Keratinocyte (primary cell): ENCODE data around the gene SAMHD1. TPM values are rescaled to one million over a fixed set of nuclear protein-coding genes. Genes with fewer than 3 reads are reported as not detected.

Source experiments
- DNase-seq: peaks from one replicate; pipeline ENCODE4 v3.0.0-alpha.2; 2011; ENCODE audit warnings: low read depth, missing footprints, low spot score
- FAIRE-seq: peaks from 2 replicates; lab custom pipeline; 2011; peaks lifted over from hg19 to GRCh38; lab: Jason Lieb, UNC
- H2AFZ ChIP-seq: 2 replicates; pipeline ENCODE4 v1.6.0; 2012; ENCODE audit warnings: low read length, control low read depth, inconsistent platforms; ENCODE audit not compliant: control insufficient read depth
- H3K27ac ChIP-seq: 2 replicates; pipeline ENCODE4 v1.5.1; 2011; ENCODE audit warnings: low read length; ENCODE audit not compliant: control insufficient read depth, insufficient read depth
- H3K27me3 ChIP-seq: 3 replicates; pipeline ENCODE4 v1.6.0; 2011; ENCODE audit warnings: low read length; ENCODE audit not compliant: control insufficient read depth, insufficient read depth; ENCODE audit errors: extremely low read depth
- H3K36me3 ChIP-seq, 2 experiments: 2 replicates in 1 of 2; 3 replicates in 1 of 2; pipeline ENCODE4 v1.5.1; 2011; ENCODE audit warnings: low read length in 2 of 2, mild to moderate bottlenecking in 1 of 2; ENCODE audit not compliant: control insufficient read depth in 2 of 2, insufficient read depth in 2 of 2; ENCODE audit errors: extremely low read depth in 1 of 2
- H3K4me1 ChIP-seq: 3 replicates; pipeline ENCODE4 v1.5.1; 2011; ENCODE audit warnings: low read length; ENCODE audit not compliant: control insufficient read depth, insufficient read depth; ENCODE audit errors: extremely low read depth
- H3K4me2 ChIP-seq: 3 replicates; pipeline ENCODE4 v1.6.0; 2011; ENCODE audit warnings: low read depth, low read length; ENCODE audit not compliant: control insufficient read depth, insufficient read depth; ENCODE audit errors: extremely low read depth
- H3K4me3 ChIP-seq, 3 experiments: fragments of 200-600 bp in 1 of 3; sonication (generic) in 1 of 3; 2 replicates in 2 of 3; 3 replicates in 1 of 3; pipeline ENCODE4 v1.5.1; 2011 to 2016; ENCODE audit warnings: low read length in 3 of 3, mild to moderate bottlenecking in 3 of 3, control low read depth in 2 of 3, inconsistent platforms in 1 of 3, low read depth in 1 of 3, mixed read lengths in 1 of 3, mixed run types in 1 of 3, moderate library complexity in 1 of 3; ENCODE audit not compliant: control insufficient read depth in 2 of 3, insufficient read depth in 2 of 3; ENCODE audit errors: extremely low read depth in 1 of 3
- H3K79me2 ChIP-seq: 2 replicates; pipeline ENCODE4 v1.6.0; 2012; ENCODE audit warnings: low read length; ENCODE audit not compliant: control insufficient read depth, insufficient read depth
- H3K9ac ChIP-seq: 3 replicates; pipeline ENCODE4 v1.6.0; 2011; ENCODE audit warnings: low read length; ENCODE audit not compliant: control insufficient read depth, insufficient read depth; ENCODE audit errors: extremely low read depth
- H3K9me1 ChIP-seq: 3 replicates; pipeline ENCODE4 v1.6.0; 2011; ENCODE audit warnings: low read length; ENCODE audit not compliant: control insufficient read depth, insufficient read depth; ENCODE audit errors: extremely low read depth
- H3K9me3 ChIP-seq: 2 replicates; pipeline ENCODE4 v1.5.1; 2012; ENCODE audit warnings: low read depth, low read length; ENCODE audit not compliant: control insufficient read depth
- H4K20me1 ChIP-seq: 3 replicates; pipeline ENCODE4 v1.6.0; 2011; ENCODE audit warnings: low read length; ENCODE audit not compliant: control insufficient read depth, insufficient read depth; ENCODE audit errors: extremely low read depth
- CTCF ChIP-seq, 3 experiments: IDR thresholded peaks in 1 of 3; conservative IDR thresholded peaks in 1 of 3; optimal IDR thresholded peaks in 1 of 3; 2 replicates in 2 of 3; 3 replicates in 1 of 3; pipeline versions ENCODE3 to v1.5.1; 2011; ENCODE audit warnings: low read length in 3 of 3, mild to moderate bottlenecking in 3 of 3, moderate library complexity in 2 of 3, control low read depth in 1 of 3, inconsistent platforms in 1 of 3; ENCODE audit not compliant: insufficient read depth in 2 of 3; ENCODE audit errors: extremely low read depth in 1 of 3
- EZH2 ChIP-seq: IDR thresholded peaks from one replicate; pipeline ENCODE4 v1.6.1; 2012; ENCODE audit warnings: inconsistent platforms, mild to moderate bottlenecking, low read length, moderate library complexity
- dilution Hi-C: fragments of 300-500 bp; cut with MboI; formaldehyde crosslinking; loops from one replicate; pipeline ENCODE4 v1.7.0; 2020; ENCODE audit warnings: low sequenced_read_pairs; ENCODE audit not compliant: extremely low pct_ligation_motif_present
- polyA plus RNA-seq, 5 experiments: library from polyadenylated mRNA; depleted of rRNA in 3 of 5; stranded (reverse) in 3 of 5; stranded (forward) in 1 of 5; unstranded in 1 of 5; fragments of >200 nt; gene quantifications; 1 replicate in 1 of 5; 2 replicates in 3 of 5; 3 replicates in 1 of 5; pipeline versions ENCODE4 v1.2.1 to v1.2.3, GENCODE V29; 2011 to 2012; ENCODE audit warnings: missing spikeins in 2 of 5, low read depth in 1 of 5, low replicate concordance in 1 of 5

SAMHD1 gene
- polyA plus RNA-seq, 1 donor (not counting 4 experiments of a cell fraction or from before 2014, with no cell fraction given): 26.5 TPM

GRCh38 chr20:36929691-36930090 lies 21.8 kb downstream of the SAMHD1 start:
- no peak overlapping the region for H3K9ac ChIP-seq
- no peak for DNase-seq
- H3K4me3 ChIP-seq: no peak overlapping the region
- dilution Hi-C loops: no loop called here
- H4K20me1 ChIP-seq: no peaks in the 10 kb centered on the region
- no peak overlapping the region for H3K27ac ChIP-seq
- H3K9me3 ChIP-seq: no peaks in the 10 kb centered on the region
- no peaks in the 10 kb centered on the region for H3K36me3 ChIP-seq
- H3K9me1 ChIP-seq: no peaks in the 10 kb centered on the region
- FAIRE-seq: no peak
- no peak overlapping the region for H3K4me2 ChIP-seq
- no peak overlapping the region for H2AFZ ChIP-seq
- no peak for TF ChIP-seq CTCF (optimal IDR thresholded peaks at IDR 0.05 in 1 of 3, IDR thresholded peaks at IDR 0.05 in 1 of 3, conservative IDR thresholded peaks at IDR 0.05 in 1 of 3; ENCODE audit: extremely low read depth in 1 of 3, insufficient read depth in 2 of 3, low read length in 3 of 3)
- H3K27me3 ChIP-seq: no peaks in the 10 kb centered on the region
- H3K4me1 ChIP-seq: no peaks in the 10 kb centered on the region
- H3K79me2 ChIP-seq: no peaks in the 10 kb centered on the region

GRCh38 chr20:36929290-36929689 lies 22.2 kb downstream of the SAMHD1 start:
- Histone ChIP-seq H3K27me3 (no peaks in the 10 kb centered on the region), H3K9me3 (no peaks in the 10 kb centered on the region), H3K4me1 (no peaks in the 10 kb centered on the region), H3K9me1 (no peaks in the 10 kb centered on the region), H3K27ac (no peak overlapping the region), H3K4me3 (no peak overlapping the region), H3K79me2 (no peaks in the 10 kb centered on the region), H3K4me2 (no peak overlapping the region), H3K36me3 (no peaks in the 10 kb centered on the region), H2AFZ (no peak overlapping the region), H4K20me1 (no peaks in the 10 kb centered on the region), H3K9ac (no peak overlapping the region)
- FAIRE-seq (no peak), DNase-seq (no peak)
- dilution Hi-C loops: no loop called here
- TF ChIP-seq CTCF (optimal IDR thresholded peaks at IDR 0.05 in 1 of 3, IDR thresholded peaks at IDR 0.05 in 1 of 3, conservative IDR thresholded peaks at IDR 0.05 in 1 of 3; ENCODE audit: extremely low read depth in 1 of 3, insufficient read depth in 2 of 3, low read length in 3 of 3): no peak
- no peak for TF ChIP-seq EZH2
